Muscle of arm (tissue), 12 donors: ENCODE measurements around the gene FAM228B. TPM values are rescaled to one million over a fixed set of nuclear protein-coding genes. Genes with fewer than 3 reads are reported as not detected.
"Not testable (repeated sequence)": the region's sequence is repeated elsewhere in the genome, so short reads cannot be mapped to it uniquely, and the experiment has no call there.

Experiments used
- DNase-seq: peaks from one replicate; pipeline ENCODE4 v3.0.0-alpha.2; 2013
- polyA plus RNA-seq, 12 donors: library from polyadenylated mRNA; unstranded; fragments of 120-200 nt; gene quantifications; one replicate each; pipeline ENCODE4 v1.2.1, GENCODE V29; 2013; ENCODE audit not compliant: insufficient read length in 12 of 12

FAM228B gene
- polyA plus RNA-seq, 12 donors = 14.6 to 25.5 (median 19.2) TPM; not detected in 2

GRCh38 chr2:24158131-24158530, 34.9 kb downstream of the FAM228B start:
- DNase-seq = no peak

GRCh38 chr2:24159708-24160107, 36.4 kb downstream of the FAM228B start:
- DNase-seq = no peak

- DNase-seq = no peak
Observed at GRCh38 chr2:24160761-24161160, 37.5 kb downstream of the FAM228B start.

GRCh38 chr2:24162494-24162893, 39.2 kb downstream of the FAM228B start:
- no peak for DNase-seq

- no peak for DNase-seq
Observed at GRCh38 chr2:24163186-24163585, 39.9 kb downstream of the FAM228B start.

GRCh38 chr2:24163601-24164000, 40.3 kb downstream of the FAM228B start:
- DNase-seq = no peak

GRCh38 chr2:24164416-24164973, 41.2 kb downstream of the FAM228B start:
- no peak for DNase-seq

- DNase-seq = no peak
Observed at GRCh38 chr2:24169023-24169422, 45.8 kb downstream of the FAM228B start.

- DNase-seq = no peak
Observed at GRCh38 chr2:24174851-24175277, 51.6 kb downstream of the FAM228B start, which contains the start of gene FAM228A. TSS of gene FAM228A (plus strand) at chr2:24175053. CDS start at chr2:24175481, 428 bp downstream.

GRCh38 chr2:24175631-24176187, 52.4 kb downstream of the FAM228B start:
- no peak for DNase-seq

GRCh38 chr2:24176326-24176725, 53.1 kb downstream of the FAM228B start:
- DNase-seq = no peak

GRCh38 chr2:24179683-24180082, 56.4 kb downstream of the FAM228B start:
- DNase-seq = no peak

- DNase-seq = no peak
Observed at GRCh38 chr2:24181849-24182248, 58.6 kb downstream of the FAM228B start.

GRCh38 chr2:24182507-24182906, 59.2 kb downstream of the FAM228B start:
- DNase-seq = no peak

- no peak for DNase-seq
Observed at GRCh38 chr2:24183366-24184069, 60.2 kb downstream of the FAM228B start.

GRCh38 chr2:24189551-24189950, 66.3 kb downstream of the FAM228B start:
- no peak for DNase-seq

- no peak for DNase-seq
Observed at GRCh38 chr2:24190503-24190902, 67.2 kb downstream of the FAM228B start.

GRCh38 chr2:24191156-24191555, 67.9 kb downstream of the FAM228B start:
- DNase-seq = no peak

- DNase-seq = no peak
Observed at GRCh38 chr2:24191848-24192247, 68.6 kb downstream of the FAM228B start.

GRCh38 chr2:24197213-24197612, 73.9 kb downstream of the FAM228B start:
- not testable (repeated sequence) for DNase-seq

- no peak for DNase-seq
Observed at GRCh38 chr2:24199968-24200590, 76.8 kb downstream of the FAM228B start.

- no peak for DNase-seq
Observed at GRCh38 chr2:24200799-24201198, 77.5 kb downstream of the FAM228B start.
